GM12878 (cell line): Measurements from ENCODE around the gene B4GALT3. TPM values are rescaled to one million over a fixed set of nuclear protein-coding genes. Genes with fewer than 3 reads are reported as not detected.

Experiments
- ATF7 ChIP-seq: fragments of 450-650 bp; IDR thresholded peaks from 2 replicates; pipeline ENCODE4 v1.6.1; 2016; ENCODE audit warnings: low read depth, mild to moderate bottlenecking
- CUX1 ChIP-seq: IDR thresholded peaks from 2 replicates; pipeline ENCODE4 v1.6.1; 2012; ENCODE audit warnings: improper control_type of control experiment, low read depth, low read length; ENCODE audit not compliant: insufficient replicate concordance
- EP300 ChIP-seq, 2 experiments: fragments of 150-350 bp in 1 of 2; IDR thresholded peaks; 2 replicates each; pipeline ENCODE4 v1.6.1; 2011 to 2012; ENCODE audit warnings: low read depth in 2 of 2, low read length in 2 of 2, borderline replicate concordance in 1 of 2, improper control_type of control experiment in 1 of 2, inconsistent platforms in 1 of 2; ENCODE audit not compliant: control insufficient read depth in 1 of 2
- KAT2A ChIP-seq: conservative IDR thresholded peaks from 2 replicates; pipeline ENCODE4 v1.6.1; 2011; ENCODE audit warnings: low read depth, low read length; ENCODE audit not compliant: control insufficient read depth
- MTA3 ChIP-seq: IDR thresholded peaks from 2 replicates; pipeline ENCODE4 v1.6.1; 2012; ENCODE audit warnings: low read length, inconsistent platforms, borderline replicate concordance
- NR2C2 ChIP-seq: IDR thresholded peaks from 2 replicates; pipeline ENCODE4 v1.6.1; 2011; ENCODE audit warnings: borderline replicate concordance, low read depth; ENCODE audit not compliant: control insufficient read depth, insufficient read length
- POLR2A ChIP-seq: IDR thresholded peaks from 2 replicates; pipeline ENCODE4 v1.6.1; 2011; ENCODE audit warnings: low read depth, mild to moderate bottlenecking, low read length
- RELB ChIP-seq: fragments of 450-650 bp; IDR thresholded peaks from 2 replicates; pipeline ENCODE4 v1.6.1; 2017; ENCODE audit warnings: low read depth, mild to moderate bottlenecking, moderate library complexity
- SMARCA5 ChIP-seq: fragments of 450-650 bp; IDR thresholded peaks from 2 replicates; pipeline ENCODE4 v1.6.1; 2017; ENCODE audit warnings: mild to moderate bottlenecking
- SUZ12 ChIP-seq: fragments of 200-600 bp; sonication (generic); IDR thresholded peaks from one replicate; pipeline ENCODE4 v1.6.1; 2018; ENCODE audit warnings: antibody characterized with exemption, mild to moderate bottlenecking; ENCODE audit not compliant: unreplicated experiment
- polyA plus RNA-seq, 11 experiments: library from polyadenylated mRNA; depleted of rRNA in 4 of 11; unstranded in 6 of 11; stranded (reverse) in 5 of 11; fragments of >200 nt; fragmentation: Nextera tagmentation in 4 of 11; fragmentation: Illumina TruSeq in 1 of 11; extraction: Ambion mirVana in 4 of 11; extraction: Trizol in 1 of 11; gene quantifications; 1 replicate in 1 of 11; 2 replicates in 10 of 11; pipeline versions ENCODE4 v1.2.1 to v1.2.3, GENCODE V29; 2011 to 2016; ENCODE audit warnings: inconsistent platforms in 2 of 11, missing spikeins in 2 of 11, low read depth in 1 of 11
- total RNA-seq, 4 experiments: library from RNA; depleted of rRNA in 3 of 4; stranded (reverse); fragments of >200 nt in 3 of 4; fragmentation: Illumina TruSeq in 1 of 4; extraction: Trizol in 1 of 4; gene quantifications; 2 replicates each; pipeline versions ENCODE4 v1.2.1 to v1.2.3, GENCODE V29; 2013 to 2021
- TF ChIP-seq, protein P1 (sequence below): IDR thresholded peaks from 2 replicates; pipeline ENCODE4 v1.6.1; 2011; ENCODE audit warnings: borderline replicate concordance, low read depth, mild to moderate bottlenecking, moderate library complexity, low read length; ENCODE audit not compliant: insufficient read depth, poor library complexity, severe bottlenecking
- TF ChIP-seq, protein P2 (sequence below): fragments of 450-650 bp; IDR thresholded peaks from 2 replicates; pipeline ENCODE4 v1.6.1; 2016; ENCODE audit warnings: mild to moderate bottlenecking, moderate library complexity, borderline replicate concordance

The B4GALT3 gene
- total and polyA plus RNA-seq, 10 of the 15 experiments (the other 5 are each of a cell fraction or from before 2014, with no cell fraction given): 27.1 to 58.9 (median 42.6) TPM

GRCh38 chr1:161185732-161186311 lies 8.5 kb upstream of the B4GALT3 start (continued):
- TF ChIP-seq CUX1: peak; percentile 34
- no peak for TF ChIP-seq SUZ12
- no peak; the same call in 1 of the 2 replicates for TF ChIP-seq POLR2A
- TF ChIP-seq MTA3: peak; percentile 75; the same call in 1 of the 2 replicates
- TF ChIP-seq EP300 (IDR thresholded peaks at IDR 0.05; ENCODE audit: borderline replicate concordance in 1 of 2, control insufficient read depth in 1 of 2, low read depth in 2 of 2, low read length in 2 of 2): peak in 1 of 2 experiments; percentile 33; a peak in 1 of 4 replicates
- no peak for TF ChIP-seq ATF7
- TF ChIP-seq, protein P1, sequence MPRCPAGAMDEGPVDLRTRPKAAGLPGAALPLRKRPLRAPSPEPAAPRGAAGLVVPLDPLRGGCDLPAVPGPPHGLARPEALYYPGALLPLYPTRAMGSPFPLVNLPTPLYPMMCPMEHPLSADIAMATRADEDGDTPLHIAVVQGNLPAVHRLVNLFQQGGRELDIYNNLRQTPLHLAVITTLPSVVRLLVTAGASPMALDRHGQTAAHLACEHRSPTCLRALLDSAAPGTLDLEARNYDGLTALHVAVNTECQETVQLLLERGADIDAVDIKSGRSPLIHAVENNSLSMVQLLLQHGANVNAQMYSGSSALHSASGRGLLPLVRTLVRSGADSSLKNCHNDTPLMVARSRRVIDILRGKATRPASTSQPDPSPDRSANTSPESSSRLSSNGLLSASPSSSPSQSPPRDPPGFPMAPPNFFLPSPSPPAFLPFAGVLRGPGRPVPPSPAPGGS: no peak
- TF ChIP-seq KAT2A: no peak
- TF ChIP-seq RELB: peak; percentile 68
- TF ChIP-seq, protein P2, sequence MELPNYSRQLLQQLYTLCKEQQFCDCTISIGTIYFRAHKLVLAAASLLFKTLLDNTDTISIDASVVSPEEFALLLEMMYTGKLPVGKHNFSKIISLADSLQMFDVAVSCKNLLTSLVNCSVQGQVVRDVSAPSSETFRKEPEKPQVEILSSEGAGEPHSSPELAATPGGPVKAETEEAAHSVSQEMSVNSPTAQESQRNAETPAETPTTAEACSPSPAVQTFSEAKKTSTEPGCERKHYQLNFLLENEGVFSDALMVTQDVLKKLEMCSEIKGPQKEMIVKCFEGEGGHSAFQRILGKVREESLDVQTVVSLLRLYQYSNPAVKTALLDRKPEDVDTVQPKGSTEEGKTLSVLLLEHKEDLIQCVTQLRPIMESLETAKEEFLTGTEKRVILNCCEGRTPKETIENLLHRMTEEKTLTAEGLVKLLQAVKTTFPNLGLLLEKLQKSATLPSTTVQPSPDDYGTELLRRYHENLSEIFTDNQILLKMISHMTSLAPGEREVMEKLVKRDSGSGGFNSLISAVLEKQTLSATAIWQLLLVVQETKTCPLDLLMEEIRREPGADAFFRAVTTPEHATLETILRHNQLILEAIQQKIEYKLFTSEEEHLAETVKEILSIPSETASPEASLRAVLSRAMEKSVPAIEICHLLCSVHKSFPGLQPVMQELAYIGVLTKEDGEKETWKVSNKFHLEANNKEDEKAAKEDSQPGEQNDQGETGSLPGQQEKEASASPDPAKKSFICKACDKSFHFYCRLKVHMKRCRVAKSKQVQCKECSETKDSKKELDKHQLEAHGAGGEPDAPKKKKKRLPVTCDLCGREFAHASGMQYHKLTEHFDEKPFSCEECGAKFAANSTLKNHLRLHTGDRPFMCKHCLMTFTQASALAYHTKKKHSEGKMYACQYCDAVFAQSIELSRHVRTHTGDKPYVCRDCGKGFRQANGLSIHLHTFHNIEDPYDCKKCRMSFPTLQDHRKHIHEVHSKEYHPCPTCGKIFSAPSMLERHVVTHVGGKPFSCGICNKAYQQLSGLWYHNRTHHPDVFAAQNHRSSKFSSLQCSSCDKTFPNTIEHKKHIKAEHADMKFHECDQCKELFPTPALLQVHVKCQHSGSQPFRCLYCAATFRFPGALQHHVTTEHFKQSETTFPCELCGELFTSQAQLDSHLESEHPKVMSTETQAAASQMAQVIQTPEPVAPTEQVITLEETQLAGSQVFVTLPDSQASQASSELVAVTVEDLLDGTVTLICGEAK: peak; percentile 15; the same call in 1 of the 2 replicates
- no peak for TF ChIP-seq NR2C2
- peak; percentile 89 for TF ChIP-seq SMARCA5
